HG03442 (cell line): ENCODE measurements around the gene CPNE2.
"Not testable (repeated sequence)": the region's sequence is repeated elsewhere in the genome, so short reads cannot be mapped to it uniquely, and the experiment has no call there.

Experiments used
- ATAC-seq: cut with Tn5 transposase; IDR thresholded peaks from one replicate; pipeline ENCODE4 v1.9.1; 2021; ENCODE audit warnings: mild to moderate bottlenecking, moderate library complexity; ENCODE audit not compliant: unreplicated experiment

The CPNE2 gene

DNA sequence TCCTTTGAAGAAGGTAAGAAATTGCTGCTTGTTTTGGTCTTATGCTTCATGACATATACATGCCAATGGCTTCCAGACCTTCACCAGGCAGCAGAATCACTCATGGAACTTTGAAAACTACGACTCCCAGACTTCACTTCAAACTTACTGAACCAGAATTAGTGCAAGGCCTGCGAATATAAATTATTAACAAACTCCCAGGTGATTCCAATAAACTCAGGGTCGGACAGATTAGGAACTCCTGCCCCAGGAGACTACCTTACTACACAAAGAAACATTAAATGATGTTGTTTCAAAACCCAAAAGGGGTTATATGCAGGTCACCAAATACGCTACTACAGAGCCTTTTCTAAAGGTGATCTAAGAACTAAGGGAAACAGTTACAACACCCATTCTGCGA lies 73.1 kb downstream of the CPNE2 start:
- no peak for ATAC-seq

DNA sequence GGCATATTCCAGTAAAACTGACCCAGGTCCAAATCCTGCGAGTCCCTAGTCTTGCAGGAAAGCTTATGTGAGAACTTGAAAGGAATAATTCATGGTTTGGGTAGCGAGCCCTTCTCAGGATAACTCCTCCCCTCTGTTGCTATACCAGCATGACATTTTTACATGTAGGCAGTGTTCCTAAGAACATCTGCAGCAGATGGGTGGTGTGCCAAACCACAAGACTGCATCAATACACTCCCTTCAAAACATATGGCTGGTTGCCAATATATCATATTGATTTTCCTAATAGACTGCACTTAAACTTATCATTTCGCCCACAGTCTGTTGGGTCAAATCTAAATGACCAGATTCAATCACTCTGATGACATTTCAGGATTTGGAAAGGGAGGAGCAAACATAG lies 73.6 kb downstream of the CPNE2 start:
- no peak for ATAC-seq

DNA sequence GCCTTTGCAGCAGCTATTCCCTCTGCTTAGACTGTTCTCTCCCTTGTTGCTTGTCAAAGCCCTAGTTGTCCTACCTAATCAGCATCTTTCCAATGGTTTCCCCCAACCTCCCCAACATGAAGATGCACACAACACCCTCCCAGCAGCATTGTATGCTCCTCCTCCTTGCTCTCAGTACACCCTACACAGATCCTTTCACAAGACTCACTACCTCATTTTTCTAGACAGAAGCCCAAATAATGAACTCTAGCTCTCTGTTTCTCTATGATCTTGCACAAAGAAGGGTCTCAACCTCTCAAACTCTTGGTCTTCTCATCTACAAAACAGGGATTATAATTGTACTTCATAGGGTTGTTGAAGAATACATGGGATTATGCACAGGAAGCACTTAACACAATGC lies 74.1 kb downstream of the CPNE2 start:
- no peak for ATAC-seq

DNA sequence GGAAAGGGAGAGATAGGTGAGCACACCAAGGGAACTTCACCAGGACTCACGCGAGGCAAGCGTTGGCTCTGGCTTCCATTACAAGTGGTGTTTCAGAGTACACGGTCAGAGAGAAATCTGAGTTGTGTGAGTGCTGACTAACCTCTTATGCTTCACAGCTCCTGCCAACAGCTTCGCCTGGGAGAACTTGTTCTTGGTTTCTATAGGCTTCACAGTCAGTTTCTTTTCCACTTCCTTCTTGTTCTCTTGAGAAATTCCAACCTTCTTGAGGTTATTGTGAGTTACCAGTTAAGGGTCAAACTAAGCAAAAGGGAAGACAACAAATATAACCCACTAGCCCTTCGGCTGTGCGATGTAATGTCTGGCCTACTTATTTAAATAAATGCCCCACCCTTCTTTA lies 74.6 kb downstream of the CPNE2 start:
- ATAC-seq, result no peak

DNA sequence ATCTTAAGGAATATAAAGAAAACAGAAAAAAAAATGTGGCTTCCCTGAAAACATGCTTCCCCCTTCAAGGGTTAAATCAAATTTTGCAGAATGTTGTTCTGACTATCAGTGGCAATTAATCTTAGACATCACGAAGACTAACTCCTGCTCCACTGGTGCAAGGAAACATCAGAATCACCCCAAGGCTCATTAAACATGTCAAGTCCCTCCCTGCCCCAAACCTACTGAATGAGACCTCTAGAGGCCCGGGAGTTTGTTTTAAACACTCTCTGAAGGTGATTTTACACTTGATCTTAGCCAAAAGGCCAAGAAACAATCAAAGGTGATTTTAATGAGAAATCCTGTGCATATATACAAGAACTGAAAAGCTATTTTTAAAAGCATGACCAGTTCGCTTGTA lies 75.2 kb downstream of the CPNE2 start:
- ATAC-seq, result no peak

DNA sequence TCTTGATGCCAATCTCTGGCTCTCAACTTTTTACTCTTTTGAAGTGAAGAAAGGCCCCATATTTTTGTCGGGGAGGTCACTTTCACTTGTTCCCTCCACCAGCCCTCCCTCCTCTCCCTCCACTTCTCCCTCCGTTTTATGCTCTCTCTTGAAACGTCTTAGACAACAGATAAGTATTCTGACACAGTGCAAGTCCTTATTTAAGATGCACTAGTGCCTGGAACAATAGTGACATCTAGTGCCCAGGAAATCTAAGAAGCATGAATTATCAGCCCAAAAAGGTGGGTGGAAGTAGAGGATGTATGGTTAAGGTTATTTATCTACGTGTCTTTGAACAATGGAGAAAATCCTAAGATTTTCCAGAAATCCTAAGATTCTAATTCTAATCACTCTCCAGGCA lies 75.6 kb downstream of the CPNE2 start:
- ATAC-seq, result no peak

DNA sequence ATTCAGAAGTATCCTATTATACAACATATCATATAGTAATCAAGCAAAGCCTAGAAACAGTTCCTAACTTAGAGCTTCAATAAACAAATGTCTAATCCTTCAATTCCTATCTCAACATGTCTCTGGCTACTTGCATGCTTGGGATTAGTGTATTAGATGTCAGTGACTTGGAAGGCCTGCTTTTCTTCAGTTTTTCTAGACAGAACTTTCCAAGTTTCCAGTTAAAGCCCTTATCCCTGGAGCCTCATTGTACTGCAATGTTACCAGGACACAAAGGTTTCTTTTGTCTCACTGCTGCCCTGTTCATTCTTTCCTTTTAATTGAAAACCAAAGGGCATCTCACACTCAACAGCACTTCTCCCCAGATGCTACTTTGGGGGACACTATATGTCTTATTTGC lies 76.9 kb downstream of the CPNE2 start:
- no peak for ATAC-seq

DNA sequence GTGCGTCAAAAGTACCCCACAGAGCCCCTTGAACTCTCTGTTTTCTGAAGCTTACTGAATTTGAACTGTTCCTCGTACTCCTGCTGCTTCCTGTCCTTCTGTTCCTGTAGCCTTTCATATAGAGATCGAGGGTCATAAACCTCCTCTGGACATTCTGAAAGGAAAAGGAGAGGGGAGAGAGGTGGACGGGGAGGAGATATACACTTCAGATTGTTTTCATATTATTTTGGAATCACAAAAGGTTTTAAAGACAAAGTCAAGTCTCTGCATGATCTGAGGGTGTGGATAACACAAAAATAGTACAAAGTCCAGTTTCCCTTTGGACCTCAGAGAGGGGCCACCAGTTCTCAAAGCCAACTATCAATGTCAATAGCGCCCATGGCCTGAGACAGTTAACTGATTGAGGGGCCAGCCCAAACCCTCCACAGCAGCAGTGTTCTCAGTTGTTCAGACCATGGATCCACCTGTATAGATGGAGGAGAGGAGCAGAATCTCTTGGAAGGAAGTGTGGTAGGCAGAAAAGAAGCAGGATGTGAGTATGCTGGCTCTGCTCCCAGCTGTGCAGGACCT lies 80.4 kb downstream of the CPNE2 start:
- ATAC-seq, result no peak

DNA sequence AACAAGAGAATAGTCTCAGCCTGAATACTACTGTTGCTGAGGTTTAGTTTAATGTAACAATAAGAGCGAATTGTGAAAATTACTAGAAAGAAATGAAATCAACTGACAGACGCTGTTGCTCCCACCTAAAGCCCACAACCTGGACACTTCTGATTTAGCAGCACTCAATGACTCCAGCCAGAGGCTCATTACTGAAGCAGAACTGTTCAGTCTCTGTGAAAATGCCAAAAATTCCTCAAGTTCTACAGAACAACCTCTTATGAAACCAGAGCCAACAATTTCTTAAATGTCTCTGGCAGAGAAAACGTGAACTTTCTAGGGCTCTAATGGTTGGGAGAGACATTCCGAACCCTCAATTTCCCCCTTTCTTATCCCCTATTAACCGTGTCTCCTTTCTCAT lies 83.5 kb downstream of the CPNE2 start:
- ATAC-seq, result no peak

DNA sequence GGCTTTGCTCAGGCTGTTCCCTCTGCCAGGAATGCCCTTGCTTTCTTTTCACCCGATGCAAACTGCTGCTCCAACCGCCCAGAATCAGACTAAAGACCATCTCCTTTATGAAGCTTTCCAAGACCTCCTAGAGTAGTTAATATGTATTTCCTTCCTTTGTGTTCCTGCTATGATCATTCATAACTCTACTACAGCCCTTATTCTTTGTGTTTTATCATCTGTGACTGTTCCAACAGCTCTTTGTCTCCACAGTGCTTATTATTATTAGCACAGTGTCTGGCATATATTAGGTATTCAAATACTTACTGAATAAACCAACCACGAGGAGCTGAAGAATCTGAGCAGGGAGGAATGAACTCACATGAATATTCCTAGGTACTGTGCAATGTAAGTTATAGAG lies 85.8 kb downstream of the CPNE2 start:
- no peak for ATAC-seq

DNA sequence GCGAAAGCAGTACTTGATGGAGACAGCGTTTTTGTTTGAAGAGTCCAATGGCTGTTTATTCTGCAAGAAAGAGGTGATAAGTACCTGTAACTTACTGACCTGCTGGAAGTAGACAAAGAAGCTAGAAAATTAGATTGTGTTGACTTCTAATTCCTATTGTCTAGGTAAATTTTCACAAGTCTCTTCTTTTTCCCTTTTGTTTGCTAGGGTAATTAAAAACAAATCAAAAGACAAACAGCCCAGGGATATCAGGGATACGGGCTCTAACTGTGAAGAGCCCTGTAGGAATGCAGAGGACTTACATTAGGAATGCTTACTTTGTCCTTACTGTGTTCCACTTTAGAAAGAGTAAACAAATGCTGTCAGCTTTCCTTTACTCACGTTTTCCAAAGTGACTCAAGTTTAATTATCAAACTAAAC lies 86.4 kb downstream of the CPNE2 start:
- ATAC-seq, result no peak

DNA sequence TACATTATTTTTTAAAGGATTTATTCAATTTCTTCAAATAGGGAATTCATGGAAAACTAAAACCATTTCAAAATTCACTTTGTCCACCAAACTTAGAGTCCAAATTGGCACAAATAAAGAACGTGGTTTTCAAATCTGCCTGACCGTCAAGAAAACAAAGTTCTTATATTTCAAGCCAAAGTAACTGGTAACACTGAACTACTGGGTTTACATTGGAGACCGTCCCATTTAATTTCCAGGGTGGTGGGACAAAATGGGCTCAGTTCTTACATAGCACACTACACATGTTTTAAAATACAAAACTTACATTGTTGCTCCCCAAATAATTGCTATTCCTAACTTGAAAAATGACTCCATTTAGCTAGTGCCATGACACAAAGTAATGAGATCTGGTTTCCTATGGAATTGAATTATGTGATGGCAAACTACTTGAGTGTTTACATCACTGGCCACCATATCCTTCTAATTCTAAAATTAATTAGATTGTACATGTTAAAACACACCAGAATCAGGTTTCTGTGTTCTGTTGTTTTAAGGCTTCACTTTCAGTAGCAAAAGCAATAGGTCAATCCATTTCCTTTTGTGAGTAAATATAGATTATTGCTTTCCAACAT lies 86.9 kb downstream of the CPNE2 start:
- ATAC-seq, result no peak

DNA sequence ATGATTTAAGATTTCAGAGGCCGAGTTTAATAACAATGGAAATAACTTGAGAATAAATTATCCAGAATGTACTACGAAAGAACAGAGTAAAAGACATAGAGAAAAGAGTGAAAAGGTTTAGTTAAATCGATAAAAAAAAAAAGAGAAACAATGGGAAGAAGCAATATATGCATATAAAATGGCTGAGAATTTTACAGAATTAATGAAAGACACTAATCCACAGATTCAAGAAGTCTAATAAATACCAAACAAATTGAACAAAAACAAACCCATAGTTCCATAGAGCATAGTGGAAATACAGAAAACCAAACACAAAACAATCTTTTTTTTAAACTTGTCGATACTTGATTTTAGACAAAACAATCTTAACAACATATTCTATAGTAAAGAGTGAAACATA lies 91.7 kb downstream of the CPNE2 start:
- no peak for ATAC-seq

DNA sequence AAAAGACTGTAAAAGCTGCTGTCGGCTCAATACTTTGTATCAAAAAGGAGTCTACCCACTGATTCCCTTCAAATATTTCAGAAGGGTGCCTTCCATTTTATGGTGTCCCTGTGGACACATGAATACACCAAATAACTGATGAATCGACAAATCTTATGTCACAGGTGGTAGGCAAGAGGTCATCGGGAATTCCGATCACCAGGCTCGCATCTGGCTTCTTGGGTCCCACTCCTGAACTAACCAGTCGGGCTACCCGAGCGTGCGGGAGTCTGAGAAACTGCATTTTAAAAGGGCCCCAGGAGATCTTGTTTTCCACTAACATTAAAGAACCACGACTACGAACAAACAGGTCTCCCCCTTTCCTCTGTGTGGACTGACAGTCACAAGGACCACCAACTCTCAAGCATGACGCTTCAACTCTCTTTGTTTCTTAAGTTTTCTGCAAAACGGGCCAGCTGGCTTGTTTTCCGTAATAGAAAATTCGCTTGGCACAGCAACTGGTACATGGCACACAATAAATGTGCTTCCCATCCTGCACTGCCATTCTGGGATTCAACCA lies 92.6 kb downstream of the CPNE2 start:
- no peak for ATAC-seq

DNA sequence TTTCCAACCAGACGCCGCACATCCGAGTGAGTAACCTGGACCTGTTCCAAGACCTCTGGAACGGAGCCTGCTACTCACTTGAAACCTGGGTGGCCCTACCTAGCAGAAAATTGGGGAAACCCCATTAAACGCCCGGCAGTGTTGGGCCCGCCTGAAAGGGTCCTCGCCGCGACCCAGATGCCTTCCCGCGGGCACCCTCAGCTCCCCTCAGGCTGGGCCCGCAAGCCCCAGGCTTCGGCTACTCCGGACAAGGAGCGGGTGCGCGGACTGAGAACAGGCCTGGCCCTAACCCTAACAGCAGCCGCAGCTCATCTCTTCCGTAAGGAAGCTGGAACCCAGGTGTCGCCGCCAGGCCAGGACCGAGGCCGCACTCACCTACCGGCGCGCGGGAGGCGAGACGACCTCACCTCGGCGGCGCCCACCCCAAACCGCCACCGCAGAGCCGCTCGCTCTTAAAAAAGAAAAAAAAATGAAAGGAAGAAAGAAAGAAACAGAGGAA lies 93.1 kb downstream of the CPNE2 start:
- ATAC-seq, result peak; percentile 23

DNA sequence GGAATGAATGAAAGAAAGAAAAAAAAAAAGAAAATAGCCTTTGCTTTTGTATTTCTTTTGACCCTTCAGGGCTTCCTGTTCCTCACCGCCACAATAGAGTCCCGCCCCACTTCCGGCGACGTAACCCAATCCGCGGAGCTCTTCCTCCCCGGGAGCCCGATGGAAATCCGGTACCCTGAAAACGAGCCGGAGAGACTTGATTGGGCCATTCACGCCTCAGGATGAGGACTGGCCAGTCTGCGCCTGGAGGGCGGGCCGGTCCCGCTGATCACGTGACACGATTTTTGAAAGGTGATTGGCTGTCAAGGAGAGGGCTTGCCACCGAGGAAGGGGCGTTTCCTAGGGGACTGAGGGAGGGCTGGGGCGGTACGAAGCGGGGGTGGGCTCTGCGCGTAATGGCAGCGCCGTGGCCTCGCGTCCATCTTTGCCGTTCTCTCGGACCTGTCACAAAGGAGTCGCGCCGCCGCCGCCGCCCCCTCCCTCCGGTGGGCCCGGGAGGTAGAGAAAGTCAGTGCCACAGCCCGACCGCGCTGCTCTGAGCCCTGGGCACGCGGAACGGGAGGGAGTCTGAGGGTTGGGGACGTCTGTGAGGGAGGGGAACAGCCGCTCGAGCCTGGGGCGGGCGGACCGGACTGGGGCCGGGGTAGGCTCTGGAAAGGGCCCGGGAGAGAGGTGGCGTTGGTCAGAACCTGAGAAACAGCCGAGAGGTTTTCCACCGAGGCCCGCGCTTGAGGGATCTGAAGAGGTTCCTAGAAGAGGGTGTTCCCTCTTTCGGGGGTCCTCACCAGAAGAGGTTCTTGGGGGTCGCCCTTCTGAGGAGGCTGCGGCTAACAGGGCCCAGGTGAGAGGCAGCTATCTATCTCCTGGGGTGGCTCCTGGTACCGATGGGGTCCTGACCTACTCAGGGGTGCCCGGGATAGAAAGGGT lies 93.8 kb downstream of the CPNE2 start, which contains the start of the genes PSME3IP1 and RSPRY1:
Gene PSME3IP1 (minus strand): TSS at position 95 of the 927 bp plus-strand sequence. CDS start 12,185 bp downstream, outside the sequence.
Gene RSPRY1 (plus strand): TSS at position 385 of the 927 bp plus-strand sequence. CDS start 18,330 bp downstream, outside the sequence.
- peak; percentile 87 for ATAC-seq

DNA sequence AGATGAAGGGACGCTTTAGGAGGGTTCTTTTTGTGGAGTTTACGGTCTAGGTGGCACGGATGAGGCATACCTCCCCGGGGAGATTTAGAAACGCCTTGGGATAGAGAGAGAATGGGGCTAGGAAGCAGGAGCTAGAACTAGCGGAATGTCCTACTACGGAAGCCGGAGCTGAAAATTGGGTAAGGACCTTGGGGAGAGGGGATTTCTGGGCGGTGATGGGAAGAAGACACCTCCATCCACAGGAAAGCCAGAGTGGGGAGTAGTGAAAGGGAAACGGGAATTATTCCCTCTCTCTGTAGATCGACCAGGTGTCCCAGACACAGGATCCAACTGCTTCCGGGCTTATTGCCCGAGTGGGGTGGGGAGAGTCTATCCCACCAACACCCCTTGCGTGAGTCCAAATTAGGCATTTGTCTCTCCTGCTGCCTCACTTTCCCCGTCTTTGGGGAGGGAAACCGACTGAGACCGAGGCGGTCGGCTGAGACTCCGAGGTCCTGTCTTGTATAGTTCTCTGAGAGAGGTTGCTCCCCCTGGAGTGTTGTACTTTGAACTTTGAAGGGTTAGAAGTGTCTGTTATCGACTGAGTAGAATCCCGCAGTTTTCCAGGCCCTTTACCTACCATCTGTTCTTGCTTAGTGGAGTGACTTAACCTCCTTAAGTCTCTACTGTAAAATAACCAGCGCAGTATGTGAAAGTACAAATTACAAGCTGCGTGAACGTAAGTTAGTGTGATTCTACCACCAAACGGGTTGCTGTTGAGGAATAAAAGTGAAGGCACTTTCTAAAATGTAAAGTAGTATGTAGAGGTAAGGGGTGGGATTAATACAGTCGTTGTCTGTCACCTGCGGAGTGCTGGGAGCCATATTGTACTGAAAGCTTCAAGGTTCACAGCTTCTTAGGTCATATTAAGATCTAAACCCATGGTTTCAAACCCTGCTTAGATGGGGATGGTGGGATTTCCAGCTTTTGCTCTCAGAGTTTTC lies 94.8 kb downstream of the CPNE2 start:
- no peak for ATAC-seq

DNA sequence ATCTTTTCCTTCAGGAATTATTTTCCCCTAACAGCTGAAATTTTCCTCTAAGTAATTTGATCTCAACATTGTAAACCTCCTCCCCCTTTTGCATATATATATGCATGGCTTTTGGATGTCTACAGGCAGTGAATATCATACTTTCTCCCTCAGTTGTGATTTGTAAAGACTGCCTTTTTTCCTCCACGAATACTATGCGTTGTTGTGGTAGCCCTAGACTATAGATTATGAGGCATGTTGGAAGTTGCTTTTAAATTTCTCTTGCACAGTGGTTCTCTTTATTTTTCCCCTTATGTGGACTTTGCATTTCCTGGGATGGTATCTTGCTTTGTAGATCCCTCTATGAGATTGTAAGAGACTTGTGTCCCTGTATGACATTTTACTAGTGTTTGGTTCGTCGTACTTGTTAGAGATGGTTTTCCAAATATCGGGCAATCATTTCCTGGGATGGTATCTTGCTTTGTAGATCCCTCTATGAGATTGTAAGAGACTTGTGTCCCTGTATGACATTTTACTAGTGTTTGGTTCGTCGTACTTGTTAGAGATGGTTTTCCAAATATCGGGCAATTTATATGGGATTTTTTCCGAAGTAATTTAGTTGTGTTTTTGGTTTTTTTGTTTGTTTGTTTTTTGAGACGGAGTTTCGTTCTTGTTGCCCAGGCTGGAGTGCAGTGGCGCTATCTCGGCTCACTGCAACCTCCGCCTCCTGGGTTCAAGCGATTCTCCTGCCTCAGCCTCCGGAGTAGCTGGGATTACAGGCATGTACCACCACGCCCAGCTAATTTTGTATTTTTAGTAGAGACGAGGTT lies 95.7 kb downstream of the CPNE2 start:
- ATAC-seq, result not testable (repeated sequence)

DNA sequence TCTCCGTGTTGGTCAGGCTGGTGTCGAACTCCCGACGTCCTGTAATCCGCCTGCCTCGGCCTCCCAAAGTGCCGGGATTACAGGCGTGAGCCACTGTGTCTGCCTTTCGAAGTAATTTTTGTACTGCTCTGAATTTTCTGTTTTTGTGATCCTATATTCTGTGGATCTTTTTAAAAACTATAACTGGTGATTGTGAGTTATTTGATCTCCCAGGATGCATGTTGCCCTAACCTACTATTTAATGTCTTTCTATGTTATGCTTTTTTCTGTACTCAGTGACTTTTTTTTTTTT lies 96.3 kb downstream of the CPNE2 start:
- ATAC-seq, result no peak
